K562 (cell line): ENCODE results near the gene LSM12. TPM values are rescaled to one million over a fixed set of nuclear protein-coding genes. Genes with fewer than 3 reads are reported as not detected.

Experiments used
- ATAC-seq: fragments of 200-7000 bp; cut with Tn5 transposase; 3 replicates; pipeline ENCODE4 v1.9.1; 2020; ENCODE audit warnings: moderate library complexity
- BruUV-seq: library from RNA; stranded (reverse); fragments of 400-500 nt; replicated peaks from 2 replicates; lab custom pipeline; 2021; lab: Mats Ljungman, UMichigan
- CTCF ChIA-PET: fragments of 300-600 bp; formaldehyde crosslinking; extraction: SDS; loops from one replicate; lab custom pipeline; 2021; ENCODE audit warnings: low intra/inter-chr PET ratio; lab: Yijun Ruan, JAX
- POLR2A ChIA-PET: fragments of 300-600, 350-650 bp; sonication (Branson Sonifier 250); formaldehyde crosslinking; extraction: SDS; loops from one replicate; lab custom pipeline; 2021; ENCODE audit warnings: antibody characterized with exemption, inconsistent platforms; lab: Yijun Ruan, JAX
- DNase-seq, 4 experiments: peaks; one replicate each; pipeline versions ENCODE4 v3.0.0 to v3.0.0-alpha.2; 2011 to 2018; ENCODE audit warnings: low spot score in 3 of 4, mixed read lengths in 3 of 4; ENCODE audit errors: extremely low read depth in 1 of 4
- FAIRE-seq: peaks from 2 replicates; lab custom pipeline; 2011; peaks lifted over from hg19 to GRCh38; lab: Jason Lieb, UNC
- H2AFZ ChIP-seq: 2 replicates; pipeline ENCODE4 v1.6.0; 2011; ENCODE audit warnings: low read depth, low read length, control low read depth, inconsistent platforms
- H3K27ac ChIP-seq: fragments of 200-600 bp; 3 replicates; pipeline ENCODE4 v1.8.0; 2011; ENCODE audit warnings: low read depth, mild to moderate bottlenecking, control low read depth, inconsistent platforms, low read length, moderate library complexity, mixed read lengths; ENCODE audit errors: extremely low read depth
- H3K27me3 ChIP-seq, 2 experiments: fragments of 300-600 bp in 1 of 2; 2 replicates in 1 of 2; 3 replicates in 1 of 2; pipeline versions ENCODE4 v1.6.0 to v1.8.0; 2011; ENCODE audit warnings: inconsistent platforms in 2 of 2, low read length in 2 of 2, mild to moderate bottlenecking in 1 of 2, mixed read lengths in 1 of 2, moderate library complexity in 1 of 2; ENCODE audit not compliant: control insufficient read depth in 2 of 2, insufficient read depth in 2 of 2
- H3K36me3 ChIP-seq: fragments of 300-600 bp; 3 replicates; pipeline ENCODE4 v1.8.0; 2011; ENCODE audit warnings: mild to moderate bottlenecking, low read length, inconsistent platforms; ENCODE audit not compliant: control insufficient read depth, insufficient read depth
- H3K4me1 ChIP-seq, 2 experiments: fragments of 200-600 bp in 1 of 2; replicated peaks in 1 of 2; 2 replicates in 1 of 2; 3 replicates in 1 of 2; pipeline versions ENCODE4 v1.5.1 to v1.8.0; 2011; ENCODE audit warnings: inconsistent platforms in 2 of 2, low read length in 2 of 2, mild to moderate bottlenecking in 1 of 2, mixed read lengths in 1 of 2, moderate library complexity in 1 of 2; ENCODE audit not compliant: control insufficient read depth in 2 of 2, insufficient read depth in 2 of 2
- H3K4me2 ChIP-seq: 2 replicates; pipeline ENCODE4 v1.6.1; 2011; ENCODE audit warnings: low read length, control low read depth, inconsistent platforms, mixed read lengths; ENCODE audit not compliant: insufficient read depth
- H3K4me3 ChIP-seq: fragments of 200-600 bp; sonication (generic), shearing (Covaris generic); 2 replicates; pipeline ENCODE4 v1.5.1; 2016; ENCODE audit warnings: control low read depth, inconsistent platforms
- H3K79me2 ChIP-seq: fragments of 200-600 bp; 3 replicates; pipeline ENCODE4 v1.8.0; 2011; ENCODE audit warnings: low read length, inconsistent platforms; ENCODE audit not compliant: control insufficient read depth, insufficient read depth
- H3K9ac ChIP-seq, 2 experiments: 2 replicates each; pipeline versions ENCODE4 v1.6.0 to v1.6.1; 2011; ENCODE audit warnings: low read depth in 2 of 2, low read length in 2 of 2, control low read depth in 1 of 2, inconsistent platforms in 1 of 2, mild to moderate bottlenecking in 1 of 2, mixed read lengths in 1 of 2; ENCODE audit not compliant: insufficient read depth in 1 of 2
- H3K9me1 ChIP-seq: one replicate; pipeline ENCODE4 v1.6.0; 2011; ENCODE audit warnings: inconsistent platforms, mild to moderate bottlenecking, low read length, moderate library complexity; ENCODE audit not compliant: control insufficient read depth, insufficient read depth
- H3K9me3 ChIP-seq: replicated peaks from 2 replicates; pipeline ENCODE4 v1.5.1; 2011; ENCODE audit warnings: low read depth, low read length, inconsistent platforms; ENCODE audit not compliant: control insufficient read depth, insufficient read depth
- H4K20me1 ChIP-seq: replicated peaks from 2 replicates; pipeline ENCODE4 v1.6.1; 2011; ENCODE audit warnings: low read length, inconsistent platforms, mixed read lengths; ENCODE audit not compliant: control insufficient read depth, insufficient read depth
- HNRNPL ChIP-seq: fragments of 200-400 bp; formaldehyde crosslinking; IDR thresholded peaks from 2 replicates; pipeline ENCODE4 v1.6.1; 2017; ENCODE audit warnings: low read depth, mild to moderate bottlenecking, low read length
- POLR2G ChIP-seq: fragments of 200-400 bp; formaldehyde crosslinking; IDR thresholded peaks from 2 replicates; pipeline ENCODE4 v1.6.1; 2017; ENCODE audit warnings: low read depth, mild to moderate bottlenecking, antibody characterized with exemption, low read length, moderate library complexity
- ZNF695 ChIP-seq: fragments of 450-650 bp; formaldehyde crosslinking; IDR thresholded peaks from 2 replicates; pipeline ENCODE4 v1.4.0; 2020; ENCODE audit warnings: mild to moderate bottlenecking, moderate library complexity
- WGBS: fragments of 100-300 bp; shearing (Covaris generic); methylation state at CpG from one replicate; pipeline ENCODE4 v1.1.6; 2016; ENCODE audit warnings: low coverage, mixed read lengths; ENCODE audit not compliant: insufficient coverage; ENCODE audit errors: missing lambda C conversion rate; 5-methylcytosine and 5-hydroxymethylcytosine counted together
- in situ Hi-C: fragments of 300-500 bp; cut with MboI; formaldehyde crosslinking; loops from 4 replicates; pipeline ENCODE4 v1.15.0; 2018; ENCODE audit warnings: inconsistent platforms, mixed read lengths
- intact Hi-C: fragments of 100-400 bp; cut with micrococcal nuclease; formaldehyde crosslinking; loops from 2 replicates; pipeline ENCODE4 v1.14.2; 2022
- polyA plus RNA-seq, 8 experiments: library from polyadenylated mRNA; depleted of rRNA in 4 of 8; stranded (reverse) in 5 of 8; unstranded in 3 of 8; fragments of >200 nt; fragmentation: Nextera tagmentation in 2 of 8; fragmentation: Illumina TruSeq in 1 of 8; extraction: Ambion mirVana in 2 of 8; extraction: Trizol in 1 of 8; gene quantifications; 2 replicates each; pipeline versions ENCODE4 v1.2.1 to v1.2.3, GENCODE V29; 2011 to 2014; ENCODE audit warnings: inconsistent platforms in 1 of 8, missing spikeins in 1 of 8
- total RNA-seq, 7 experiments: library from RNA; depleted of rRNA in 6 of 7; stranded (reverse); fragments of >200 nt in 6 of 7; fragmentation: Illumina TruSeq in 2 of 7; extraction: Trizol in 2 of 7; gene quantifications; 2 replicates each; pipeline versions ENCODE4 v1.2.1 to v1.2.3, GENCODE V29; 2011 to 2021; ENCODE audit warnings: low replicate concordance in 1 of 7
- TF ChIP-seq, protein P1 (sequence below): fragments of 450-650 bp; IDR thresholded peaks from 2 replicates; pipeline ENCODE4 v1.6.1; 2016; ENCODE audit warnings: low read depth

The LSM12 gene
- total and polyA plus RNA-seq, 9 of the 15 experiments (the other 6 are each of a cell fraction or from before 2014, with no cell fraction given), result 53.0 to 258 (median 89.3) TPM

DNA sequence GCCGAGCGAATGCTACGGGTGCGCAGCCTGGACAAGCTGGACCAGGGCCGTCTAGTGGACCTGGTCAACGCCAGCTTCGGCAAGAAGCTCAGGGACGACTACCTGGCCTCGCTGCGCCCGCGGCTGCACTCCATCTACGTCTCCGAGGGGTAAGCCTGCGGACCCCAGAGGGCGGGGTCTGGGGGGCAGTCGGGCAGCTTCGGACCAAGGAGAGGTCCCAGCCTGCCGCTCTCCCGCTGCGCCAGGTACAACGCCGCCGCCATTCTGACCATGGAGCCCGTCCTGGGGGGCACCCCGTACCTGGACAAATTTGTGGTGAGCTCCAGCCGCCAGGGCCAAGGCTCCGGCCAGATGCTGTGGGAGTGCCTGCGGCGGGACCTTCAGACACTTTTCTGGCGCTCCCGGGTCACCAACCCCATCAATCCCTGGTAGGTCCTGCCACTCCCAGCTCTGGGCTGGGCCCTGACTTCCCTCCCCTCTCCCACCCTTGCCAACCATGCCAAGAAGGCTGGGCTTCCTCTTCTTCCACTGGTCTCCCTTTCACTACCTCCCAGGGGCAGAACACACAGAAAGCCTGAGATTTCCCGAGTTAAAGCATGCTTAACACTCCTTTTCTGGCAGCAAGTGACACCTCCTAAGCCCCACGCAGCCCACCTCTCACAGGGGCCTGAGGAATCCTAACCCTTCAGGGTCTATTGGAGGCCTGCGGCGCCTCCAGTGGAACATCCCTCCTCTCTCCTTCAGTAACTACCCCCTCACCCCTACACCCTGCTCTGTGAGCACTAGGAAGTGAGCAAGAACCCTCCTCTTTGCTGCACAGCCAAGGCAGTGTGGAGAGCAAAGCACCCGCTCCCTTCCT lies 58.9 kb downstream of the LSM12 start:
- no peaks in the 10 kb centered on the region for H3K9me1 ChIP-seq
- 29% methylated on average over 30 of the region's 37 CpGs for WGBS
- no peak for ATAC-seq
- intact Hi-C loops (no loop called here), in situ Hi-C loops (no loop called here)
- TF ChIP-seq ZNF695 (CRISPR knock-in tag), result no peak
- no peak for TF ChIP-seq HNRNPL
- TF ChIP-seq POLR2G, result peak; percentile 59; the same call in 1 of the 2 replicates
- TF ChIP-seq, protein P1, sequence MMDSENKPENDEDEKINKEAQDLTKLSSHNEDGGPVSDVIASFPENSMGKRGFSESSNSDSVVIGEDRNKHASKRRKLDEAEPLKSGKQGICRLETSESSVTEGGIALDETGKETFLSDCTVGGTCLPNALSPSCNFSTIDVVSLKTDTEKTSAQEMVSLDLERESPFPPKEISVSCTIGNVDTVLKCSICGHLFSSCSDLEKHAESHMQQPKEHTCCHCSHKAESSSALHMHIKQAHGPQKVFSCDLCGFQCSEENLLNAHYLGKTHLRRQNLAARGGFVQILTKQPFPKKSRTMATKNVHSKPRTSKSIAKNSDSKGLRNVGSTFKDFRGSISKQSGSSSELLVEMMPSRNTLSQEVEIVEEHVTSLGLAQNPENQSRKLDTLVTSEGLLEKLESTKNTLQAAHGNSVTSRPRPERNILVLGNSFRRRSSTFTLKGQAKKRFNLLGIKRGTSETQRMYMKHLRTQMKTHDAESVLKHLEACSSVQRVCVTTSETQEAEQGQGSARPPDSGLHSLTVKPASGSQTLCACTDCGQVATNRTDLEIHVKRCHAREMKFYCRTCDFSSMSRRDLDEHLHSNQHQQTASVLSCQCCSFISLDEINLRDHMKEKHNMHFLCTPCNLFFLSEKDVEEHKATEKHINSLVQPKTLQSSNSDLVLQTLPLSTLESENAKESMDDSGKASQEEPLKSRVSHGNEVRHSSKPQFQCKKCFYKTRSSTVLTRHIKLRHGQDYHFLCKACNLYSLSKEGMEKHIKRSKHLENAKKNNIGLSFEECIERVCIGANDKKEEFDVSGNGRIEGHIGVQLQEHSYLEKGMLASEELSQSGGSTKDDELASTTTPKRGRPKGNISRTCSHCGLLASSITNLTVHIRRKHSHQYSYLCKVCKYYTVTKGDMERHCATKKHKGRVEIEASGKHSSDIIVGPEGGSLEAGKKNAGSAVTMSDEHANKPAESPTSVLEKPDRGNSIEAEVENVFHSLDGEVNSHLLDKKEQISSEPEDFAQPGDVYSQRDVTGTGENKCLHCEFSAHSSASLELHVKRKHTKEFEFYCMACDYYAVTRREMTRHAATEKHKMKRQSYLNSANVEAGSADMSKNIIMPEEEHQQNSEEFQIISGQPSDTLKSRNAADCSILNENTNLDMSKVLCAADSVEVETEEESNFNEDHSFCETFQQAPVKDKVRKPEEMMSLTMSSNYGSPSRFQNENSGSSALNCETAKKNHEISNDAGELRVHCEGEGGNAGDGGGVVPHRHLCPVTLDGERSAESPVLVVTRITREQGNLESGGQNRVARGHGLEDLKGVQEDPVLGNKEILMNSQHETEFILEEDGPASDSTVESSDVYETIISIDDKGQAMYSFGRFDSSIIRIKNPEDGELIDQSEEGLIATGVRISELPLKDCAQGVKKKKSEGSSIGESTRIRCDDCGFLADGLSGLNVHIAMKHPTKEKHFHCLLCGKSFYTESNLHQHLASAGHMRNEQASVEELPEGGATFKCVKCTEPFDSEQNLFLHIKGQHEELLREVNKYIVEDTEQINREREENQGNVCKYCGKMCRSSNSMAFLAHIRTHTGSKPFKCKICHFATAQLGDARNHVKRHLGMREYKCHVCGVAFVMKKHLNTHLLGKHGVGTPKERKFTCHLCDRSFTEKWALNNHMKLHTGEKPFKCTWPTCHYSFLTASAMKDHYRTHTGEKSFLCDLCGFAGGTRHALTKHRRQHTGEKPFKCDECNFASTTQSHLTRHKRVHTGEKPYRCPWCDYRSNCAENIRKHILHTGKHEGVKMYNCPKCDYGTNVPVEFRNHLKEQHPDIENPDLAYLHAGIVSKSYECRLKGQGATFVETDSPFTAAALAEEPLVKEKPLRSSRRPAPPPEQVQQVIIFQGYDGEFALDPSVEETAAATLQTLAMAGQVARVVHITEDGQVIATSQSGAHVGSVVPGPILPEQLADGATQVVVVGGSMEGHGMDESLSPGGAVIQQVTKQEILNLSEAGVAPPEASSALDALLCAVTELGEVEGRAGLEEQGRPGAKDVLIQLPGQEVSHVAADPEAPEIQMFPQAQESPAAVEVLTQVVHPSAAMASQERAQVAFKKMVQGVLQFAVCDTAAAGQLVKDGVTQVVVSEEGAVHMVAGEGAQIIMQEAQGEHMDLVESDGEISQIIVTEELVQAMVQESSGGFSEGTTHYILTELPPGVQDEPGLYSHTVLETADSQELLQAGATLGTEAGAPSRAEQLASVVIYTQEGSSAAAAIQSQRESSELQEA, result peak; percentile 75
- no peaks in the 10 kb centered on the region for H3K9me3 ChIP-seq
- H3K27me3 ChIP-seq, result no peaks in the 10 kb centered on the region
- peaks cover 11% of the 10 kb centered on the region; the same call in 1 of the 2 replicates for H4K20me1 ChIP-seq
- no peak for DNase-seq
- FAIRE-seq, result no peak
- no peaks in the 10 kb centered on the region for H3K79me2 ChIP-seq
- H2AFZ ChIP-seq, result no peak overlapping the region
- peaks cover 9 to 37% of the 10 kb centered on the region in 2 experiments for H3K4me1 ChIP-seq
- peaks cover 13% of the 10 kb centered on the region; the same call in 1 of the 3 replicates for H3K36me3 ChIP-seq
- BruUV-seq, result no TSS peak
- peak overlapping the region; percentile 53 for H3K4me2 ChIP-seq
- peak overlapping the region in 1 of 2 experiments; percentile 12; a peak in 1 of 4 replicates for H3K9ac ChIP-seq
- H3K27ac ChIP-seq, result no peak overlapping the region
- ChIA-PET POLR2A (interaction anchor here (0.9 to 1.6 kb wide), 4 partner anchors 9 to 22 kb away, joined by 3 to 4 read pairs (median 4); no protein-coding TSS in a partner anchor), CTCF (interaction anchor here (0.6 kb wide), 1 partner anchor 47 kb away, joined by 3 read pairs; no protein-coding TSS in a partner anchor)
- H3K4me3 ChIP-seq, result no peak overlapping the region
